Gastroesophageal sphincter (tissue), 4 donors: Measurements from ENCODE around the gene SLC37A1. TPM values are rescaled to one million over a fixed set of nuclear protein-coding genes. Genes with fewer than 3 reads are reported as not detected.

Experiments used
- ATAC-seq: fragments of 150-250 bp; one replicate; pipeline ENCODE4 v1.9.1; 2016; ENCODE audit warnings: mild to moderate bottlenecking, moderate library complexity
- H3K27ac ChIP-seq, 4 donors: fragments of 200-600 bp; sonication (generic) in 3 of 4; 1 replicate in 3 of 4; 2 replicates in 1 of 4; pipeline ENCODE4 v1.5.1; 2016 to 2019
- H3K27me3 ChIP-seq: fragments of 200-600 bp; sonication (generic); one replicate; pipeline ENCODE4 v1.5.1; 2019
- H3K36me3 ChIP-seq, 2 donors: fragments of 200-600 bp; sonication (generic); one replicate each; pipeline ENCODE4 v1.5.1; 2019; ENCODE audit warnings: control low read depth in 1 of 2
- H3K4me1 ChIP-seq, 3 donors: fragments of 200-600 bp; sonication (generic); 1 replicate in 2 of 3; 2 replicates in 1 of 3; pipeline ENCODE4 v1.5.1; 2016 to 2019; ENCODE audit warnings: control low read depth in 2 of 3
- H3K4me3 ChIP-seq, 2 donors: fragments of 200-600 bp; sonication (generic); one replicate each; pipeline ENCODE4 v1.5.1; 2019; ENCODE audit warnings: mild to moderate bottlenecking in 1 of 2, moderate library complexity in 1 of 2
- H3K9me3 ChIP-seq, 3 donors: fragments of 200-600 bp; sonication (generic); one replicate each; pipeline ENCODE4 v1.5.1; 2017 to 2019; ENCODE audit warnings: control low read depth in 2 of 3
- CTCF ChIP-seq, 4 experiments: fragments of 200-600 bp in 2 of 4; fragments of 450-650 bp in 2 of 4; sonication (generic) in 1 of 4; IDR thresholded peaks; one replicate each; pipeline ENCODE4 v1.5.1; 2017 to 2019; ENCODE audit warnings: antibody characterized with exemption in 4 of 4, mild to moderate bottlenecking in 2 of 4, moderate library complexity in 2 of 4
- EP300 ChIP-seq: sonication (generic); formaldehyde crosslinking; IDR thresholded peaks from one replicate; pipeline ENCODE4 v1.6.1; 2017; ENCODE audit warnings: antibody characterized with exemption, mild to moderate bottlenecking
- POLR2A ChIP-seq, 2 donors: fragments of 450-650 bp; IDR thresholded peaks; one replicate each; pipeline ENCODE4 v1.6.1; 2017; ENCODE audit warnings: antibody characterized with exemption in 2 of 2, mild to moderate bottlenecking in 2 of 2, moderate library complexity in 1 of 2
- POLR2AphosphoS5 ChIP-seq: sonication (generic); formaldehyde crosslinking; IDR thresholded peaks from one replicate; pipeline ENCODE4 v1.6.1; 2017; ENCODE audit warnings: antibody characterized with exemption
- WGBS, 2 donors: methylation state at CpG; one replicate each; pipeline ENCODE4 v1.1.5; 2018; ENCODE audit warnings: low coverage in 1 of 2; 5-methylcytosine and 5-hydroxymethylcytosine counted together
- total RNA-seq, 4 donors: library from RNA; depleted of rRNA; stranded (reverse); fragments of >200 nt; gene quantifications; one replicate each; pipeline ENCODE4 v1.1.0, GENCODE V29; 2016

Gene SLC37A1
- total RNA-seq, 4 donors from 2014 or later, result 3.7 to 7.8 (median 4.3) TPM

GRCh38 chr21:42471206-42471605, 42.4 kb upstream of the SLC37A1 start:
- no peak overlapping the region for H3K27ac ChIP-seq
- no peaks in the 10 kb centered on the region for H3K36me3 ChIP-seq
- H3K4me3 ChIP-seq, result no peak overlapping the region
- WGBS, 2 donors, result 85 to 88% methylated on average over 5 of the region's 9 CpGs
- peaks cover 0 to 13% (median 0%) of the 10 kb centered on the region in 3 donors for H3K4me1 ChIP-seq
- ATAC-seq, result no peak
- H3K27me3 ChIP-seq, result peaks cover 22% of the 10 kb centered on the region
- no peak for TF ChIP-seq CTCF (IDR thresholded peaks at IDR 0.05)
- TF ChIP-seq EP300, result no peak
- no peak for TF ChIP-seq POLR2A (IDR thresholded peaks at IDR 0.05)
- no peak for TF ChIP-seq POLR2AphosphoS5
- H3K9me3 ChIP-seq, result no peaks in the 10 kb centered on the region

- no peak for TF ChIP-seq POLR2AphosphoS5
- TF ChIP-seq POLR2A (IDR thresholded peaks at IDR 0.05), result no peak
- Histone ChIP-seq H3K4me3 (no peak overlapping the region), H3K27ac (no peak overlapping the region), H3K36me3 (no peaks in the 10 kb centered on the region), H3K9me3 (no peaks in the 10 kb centered on the region), H3K4me1 (peaks cover 0 to 10% (median 0%) of the 10 kb centered on the region in 3 donors), H3K27me3 (peaks cover 27% of the 10 kb centered on the region)
- WGBS, 2 donors, result 87 to 93% methylated on average over 5 to 6 of the region's 13 CpGs
- no peak for ATAC-seq
These were observed 41.8 kb upstream of the SLC37A1 start for GRCh38 chr21:42471716-42472330.

GRCh38 chr21:42472521-42472920, 41.1 kb upstream of the SLC37A1 start:
- H3K27me3 ChIP-seq, result peaks cover 27% of the 10 kb centered on the region
- 62 to 69% methylated on average over 7 of the region's 7 CpGs for WGBS, 2 donors
- H3K9me3 ChIP-seq, result no peaks in the 10 kb centered on the region
- peaks cover 0 to 3% (median 0%) of the 10 kb centered on the region in 3 donors for H3K4me1 ChIP-seq
- ATAC-seq, result no peak
- no peak overlapping the region for H3K27ac ChIP-seq
- H3K4me3 ChIP-seq, result no peak overlapping the region
- no peak for TF ChIP-seq EP300
- no peak for TF ChIP-seq POLR2AphosphoS5
- TF ChIP-seq CTCF (IDR thresholded peaks at IDR 0.05), result no peak
- TF ChIP-seq POLR2A (IDR thresholded peaks at IDR 0.05), result no peak
- no peaks in the 10 kb centered on the region for H3K36me3 ChIP-seq

GRCh38 chr21:42473498-42474042, 40.1 kb upstream of the SLC37A1 start:
- Histone ChIP-seq H3K27ac (no peak overlapping the region), H3K4me3 (no peak overlapping the region), H3K36me3 (no peaks in the 10 kb centered on the region), H3K27me3 (peaks cover 27% of the 10 kb centered on the region), H3K9me3 (no peaks in the 10 kb centered on the region), H3K4me1 (no peaks in the 10 kb centered on the region)
- ATAC-seq, result no peak
- TF ChIP-seq POLR2AphosphoS5 (no peak), CTCF (IDR thresholded peaks at IDR 0.05) (no peak), POLR2A (IDR thresholded peaks at IDR 0.05) (no peak), EP300 (no peak)
- WGBS, 2 donors, result 72 to 91% methylated on average over 3 to 7 of the region's 9 CpGs

GRCh38 chr21:42474043-42474831, 39.4 kb upstream of the SLC37A1 start:
- peaks cover 27% of the 10 kb centered on the region for H3K27me3 ChIP-seq
- no peaks in the 10 kb centered on the region for H3K36me3 ChIP-seq
- no peak for ATAC-seq
- 60 to 63% methylated on average over 11 to 12 of the region's 14 CpGs for WGBS, 2 donors
- TF ChIP-seq POLR2A (IDR thresholded peaks at IDR 0.05) (no peak), CTCF (IDR thresholded peaks at IDR 0.05) (no peak), POLR2AphosphoS5 (no peak), EP300 (no peak)
- H3K27ac ChIP-seq, result no peak overlapping the region
- H3K4me3 ChIP-seq, result no peak overlapping the region
- no peaks in the 10 kb centered on the region for H3K9me3 ChIP-seq
- H3K4me1 ChIP-seq, result no peaks in the 10 kb centered on the region
